Astrocyte (in vitro differentiated cells and primary cell): ENCODE results near the gene FAM13C. TPM values are rescaled to one million over a fixed set of nuclear protein-coding genes. Genes with fewer than 3 reads are reported as not detected.

ENCODE experiments used
- DNase-seq: peaks from one replicate; pipeline ENCODE4 v3.0.0-alpha.2; 2010; ENCODE audit warnings: low read depth
- FAIRE-seq: peaks from 2 replicates; lab custom pipeline; 2011; peaks lifted over from hg19 to GRCh38; lab: Jason Lieb, UNC
- H2AFZ ChIP-seq: 2 replicates; pipeline ENCODE4 v1.6.0; 2012; ENCODE audit warnings: low read depth, low read length, inconsistent platforms
- H3K27ac ChIP-seq: 2 replicates; pipeline ENCODE4 v1.5.1; 2011; ENCODE audit warnings: low read depth, low read length, inconsistent platforms
- H3K27me3 ChIP-seq: 2 replicates; pipeline ENCODE4 v1.6.0; 2011; ENCODE audit warnings: low read length, inconsistent platforms; ENCODE audit not compliant: insufficient read depth
- H3K36me3 ChIP-seq: 2 replicates; pipeline ENCODE4 v1.5.1; 2011; ENCODE audit warnings: low read length, inconsistent platforms; ENCODE audit not compliant: insufficient read depth
- H3K4me1 ChIP-seq: 2 replicates; pipeline ENCODE4 v1.5.1; 2011; ENCODE audit warnings: low read length, inconsistent platforms; ENCODE audit not compliant: insufficient read depth
- H3K4me2 ChIP-seq: 2 replicates; pipeline ENCODE4 v1.6.0; 2012; ENCODE audit warnings: low read length, inconsistent platforms
- H3K4me3 ChIP-seq: 2 replicates; pipeline ENCODE4 v1.5.1; 2011; ENCODE audit warnings: low read depth, mild to moderate bottlenecking, low read length, inconsistent platforms; ENCODE audit not compliant: insufficient read depth
- H3K79me2 ChIP-seq: 2 replicates; pipeline ENCODE4 v1.6.0; 2012; ENCODE audit warnings: mild to moderate bottlenecking, low read length, inconsistent platforms; ENCODE audit not compliant: insufficient read depth
- H3K9ac ChIP-seq: 2 replicates; pipeline ENCODE4 v1.6.0; 2012; ENCODE audit warnings: mild to moderate bottlenecking, low read length, inconsistent platforms
- H3K9me3 ChIP-seq: 2 replicates; pipeline ENCODE4 v1.5.1; 2012; ENCODE audit warnings: low read depth, mild to moderate bottlenecking, low read length, inconsistent platforms; ENCODE audit not compliant: insufficient read depth
- H4K20me1 ChIP-seq: 2 replicates; pipeline ENCODE4 v1.6.0; 2012; ENCODE audit warnings: low read length, inconsistent platforms; ENCODE audit not compliant: insufficient read depth
- H3K27ac Mint-ChIP-seq: one replicate; pipeline ENCODE4 v1.8.0; 2021; ENCODE audit warnings: mild to moderate bottlenecking, mixed read lengths; ENCODE audit not compliant: unreplicated experiment
- H3K27me3 Mint-ChIP-seq: one replicate; pipeline ENCODE4 v1.8.0; 2021; ENCODE audit warnings: low read depth, mixed read lengths; ENCODE audit not compliant: unreplicated experiment
- H3K36me3 Mint-ChIP-seq: one replicate; pipeline ENCODE4 v1.8.0; 2021; ENCODE audit warnings: low read depth, mixed read lengths; ENCODE audit not compliant: unreplicated experiment
- H3K4me1 Mint-ChIP-seq: one replicate; pipeline ENCODE4 v1.8.0; 2021; ENCODE audit warnings: low read depth, mixed read lengths; ENCODE audit not compliant: unreplicated experiment
- H3K4me3 Mint-ChIP-seq: one replicate; pipeline ENCODE4 v1.8.0; 2021; ENCODE audit warnings: mild to moderate bottlenecking, moderate library complexity, mixed read lengths; ENCODE audit not compliant: unreplicated experiment
- H3K9me3 Mint-ChIP-seq: one replicate; pipeline ENCODE4 v1.8.0; 2021; ENCODE audit warnings: mild to moderate bottlenecking, mixed read lengths; ENCODE audit not compliant: unreplicated experiment
- EZH2 ChIP-seq: IDR thresholded peaks from 2 replicates; pipeline ENCODE4 v1.6.1; 2012; ENCODE audit warnings: mild to moderate bottlenecking, low read length, inconsistent platforms; ENCODE audit not compliant: insufficient read depth
- total RNA-seq: library from RNA; stranded (reverse); gene quantifications from 2 replicates; pipeline ENCODE4 v1.2.1, GENCODE V29; 2021
- TF ChIP-seq, protein P1 (sequence below): IDR thresholded peaks from 2 replicates; pipeline ENCODE4 v1.5.1; 2011; ENCODE audit warnings: low read depth, mild to moderate bottlenecking, inconsistent platforms, low read length, moderate library complexity; ENCODE audit not compliant: insufficient read depth

Gene FAM13C
- total RNA-seq, 1 donor from 2014 or later: 8.7 TPM

DNA sequence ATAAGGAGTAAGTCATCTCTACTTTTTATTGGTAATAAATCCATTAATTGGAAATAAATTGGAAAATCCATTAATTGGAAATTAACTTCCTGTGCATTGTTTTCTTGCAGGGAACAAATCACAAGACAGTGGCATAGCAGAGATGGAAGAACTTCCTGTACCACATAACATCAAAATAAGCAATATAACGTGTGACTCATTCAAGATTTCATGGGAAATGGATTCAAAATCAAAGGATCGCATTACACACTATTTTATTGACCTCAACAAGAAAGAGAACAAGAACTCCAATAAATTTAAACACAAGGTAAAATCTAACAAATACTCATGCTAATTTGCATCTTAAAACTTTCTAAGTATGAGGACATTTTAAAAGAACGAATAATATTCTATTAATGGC is 128.2 kb downstream of the FAM13C start:
- Mint-ChIP-seq H3K4me3 (no peak overlapping the region), H3K27me3 (no peaks in the 10 kb centered on the region), H3K4me1 (no peaks in the 10 kb centered on the region), H3K27ac (no peak overlapping the region), H3K36me3 (no peaks in the 10 kb centered on the region), H3K9me3 (no peaks in the 10 kb centered on the region)
- no peaks in the 10 kb centered on the region for H3K36me3 ChIP-seq
- H3K27me3 ChIP-seq: no peaks in the 10 kb centered on the region
- no peaks in the 10 kb centered on the region for H3K4me1 ChIP-seq
- FAIRE-seq: no peak
- H3K9ac ChIP-seq: no peak overlapping the region
- DNase-seq: peak; percentile 6
- H3K79me2 ChIP-seq: no peaks in the 10 kb centered on the region
- H3K27ac ChIP-seq: no peak overlapping the region
- TF ChIP-seq, protein P1, sequence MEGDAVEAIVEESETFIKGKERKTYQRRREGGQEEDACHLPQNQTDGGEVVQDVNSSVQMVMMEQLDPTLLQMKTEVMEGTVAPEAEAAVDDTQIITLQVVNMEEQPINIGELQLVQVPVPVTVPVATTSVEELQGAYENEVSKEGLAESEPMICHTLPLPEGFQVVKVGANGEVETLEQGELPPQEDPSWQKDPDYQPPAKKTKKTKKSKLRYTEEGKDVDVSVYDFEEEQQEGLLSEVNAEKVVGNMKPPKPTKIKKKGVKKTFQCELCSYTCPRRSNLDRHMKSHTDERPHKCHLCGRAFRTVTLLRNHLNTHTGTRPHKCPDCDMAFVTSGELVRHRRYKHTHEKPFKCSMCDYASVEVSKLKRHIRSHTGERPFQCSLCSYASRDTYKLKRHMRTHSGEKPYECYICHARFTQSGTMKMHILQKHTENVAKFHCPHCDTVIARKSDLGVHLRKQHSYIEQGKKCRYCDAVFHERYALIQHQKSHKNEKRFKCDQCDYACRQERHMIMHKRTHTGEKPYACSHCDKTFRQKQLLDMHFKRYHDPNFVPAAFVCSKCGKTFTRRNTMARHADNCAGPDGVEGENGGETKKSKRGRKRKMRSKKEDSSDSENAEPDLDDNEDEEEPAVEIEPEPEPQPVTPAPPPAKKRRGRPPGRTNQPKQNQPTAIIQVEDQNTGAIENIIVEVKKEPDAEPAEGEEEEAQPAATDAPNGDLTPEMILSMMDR: no peak
- no peak for TF ChIP-seq EZH2
- no peaks in the 10 kb centered on the region for H4K20me1 ChIP-seq
- H2AFZ ChIP-seq: no peak overlapping the region
- H3K4me2 ChIP-seq: no peak overlapping the region
- H3K4me3 ChIP-seq: no peak overlapping the region
- H3K9me3 ChIP-seq: no peaks in the 10 kb centered on the region

DNA sequence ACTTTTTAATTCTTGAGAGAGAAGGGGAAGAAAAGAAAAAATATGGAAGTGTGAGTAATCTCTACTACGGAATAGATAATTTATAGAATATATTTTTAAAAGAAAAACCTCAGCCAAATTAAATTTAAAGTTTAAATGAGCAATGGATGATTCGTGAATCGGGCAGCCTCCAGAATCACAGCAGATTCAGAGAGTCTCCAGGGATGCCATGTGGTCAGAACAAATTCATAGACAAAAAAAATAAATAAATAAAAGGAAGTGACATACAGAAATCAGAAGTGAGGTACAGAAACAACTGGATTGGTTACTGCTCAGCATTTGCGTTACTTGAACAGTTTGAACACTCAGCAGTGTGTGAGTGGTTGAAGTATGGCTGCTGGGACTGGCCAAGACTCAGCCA is 132.9 kb downstream of the FAM13C start:
- no peaks in the 10 kb centered on the region for H3K9me3 Mint-ChIP-seq
- no peaks in the 10 kb centered on the region for H3K4me1 Mint-ChIP-seq
- DNase-seq: no peak
- H3K4me3 ChIP-seq: no peak overlapping the region
- no peaks in the 10 kb centered on the region for H3K36me3 ChIP-seq
- no peaks in the 10 kb centered on the region for H3K4me1 ChIP-seq
- H3K9ac ChIP-seq: no peak overlapping the region
- H4K20me1 ChIP-seq: no peaks in the 10 kb centered on the region
- no peaks in the 10 kb centered on the region for H3K27me3 Mint-ChIP-seq
- H3K27ac ChIP-seq: no peak overlapping the region
- TF ChIP-seq, protein P1: no peak
- TF ChIP-seq EZH2: no peak
- no peak overlapping the region for H3K27ac Mint-ChIP-seq
- H2AFZ ChIP-seq: no peak overlapping the region
- no peaks in the 10 kb centered on the region for H3K79me2 ChIP-seq
- H3K4me2 ChIP-seq: no peak overlapping the region
- no peaks in the 10 kb centered on the region for H3K36me3 Mint-ChIP-seq
- no peaks in the 10 kb centered on the region for H3K27me3 ChIP-seq
- no peaks in the 10 kb centered on the region for H3K9me3 ChIP-seq
- H3K4me3 Mint-ChIP-seq: no peak overlapping the region
- no peak for FAIRE-seq

DNA sequence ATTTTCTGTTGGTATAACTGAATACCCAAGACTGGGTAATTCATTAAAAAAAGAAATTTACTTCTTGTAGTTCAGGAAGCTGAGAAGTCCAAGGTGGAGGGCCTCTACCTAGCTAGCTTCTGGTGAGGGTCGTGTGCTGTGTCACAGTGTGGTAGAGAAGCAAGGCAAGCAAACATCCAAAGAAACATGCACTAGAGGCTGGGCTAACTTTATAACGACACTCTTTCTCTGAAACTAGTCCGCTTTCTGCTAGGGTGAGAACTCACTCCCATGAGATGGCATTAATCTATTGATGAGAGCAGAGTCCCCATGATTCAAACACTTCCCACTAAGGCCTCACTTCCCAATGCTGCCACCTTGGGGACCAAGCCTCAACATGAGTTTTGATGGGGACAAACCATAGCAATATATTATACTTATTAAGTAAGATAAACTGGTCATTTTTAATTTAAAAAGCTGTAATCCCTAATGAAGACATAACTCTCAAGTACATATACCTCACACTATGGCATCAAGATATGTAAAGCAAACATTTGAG is 135.1 kb downstream of the FAM13C start:
- Histone ChIP-seq H3K9ac (no peak overlapping the region), H3K4me3 (no peak overlapping the region), H3K9me3 (no peaks in the 10 kb centered on the region), H3K27me3 (no peaks in the 10 kb centered on the region), H2AFZ (no peak overlapping the region), H3K27ac (no peak overlapping the region), H3K36me3 (no peaks in the 10 kb centered on the region), H3K4me2 (no peak overlapping the region), H3K79me2 (no peaks in the 10 kb centered on the region), H4K20me1 (no peaks in the 10 kb centered on the region), H3K4me1 (no peaks in the 10 kb centered on the region)
- Mint-ChIP-seq H3K9me3 (no peaks in the 10 kb centered on the region), H3K36me3 (no peaks in the 10 kb centered on the region), H3K4me1 (peaks cover 2% of the 10 kb centered on the region), H3K27ac (no peak overlapping the region), H3K27me3 (no peaks in the 10 kb centered on the region), H3K4me3 (no peak overlapping the region)
- no peak for FAIRE-seq
- no peak for DNase-seq
- TF ChIP-seq, protein P1: no peak
- no peak for TF ChIP-seq EZH2
